Esophagus squamous epithelium (tissue), 4 donors: ENCODE measurements around the gene ZNF185.
"Not testable (repeated sequence)": the region's sequence is repeated elsewhere in the genome, so short reads cannot be mapped to it uniquely, and the experiment has no call there.

Experiments
- CTCF ChIP-seq, 6 experiments: fragments of 450-650 bp in 4 of 6; fragments of 200-600 bp in 2 of 6; sonication (generic) in 2 of 6; IDR thresholded peaks; one replicate each; pipeline ENCODE4 v1.5.1; 2016 to 2019; ENCODE audit warnings: antibody characterized with exemption in 6 of 6, mild to moderate bottlenecking in 4 of 6, moderate library complexity in 4 of 6
- POLR2A ChIP-seq, 4 donors: fragments of 450-650 bp; IDR thresholded peaks; one replicate each; pipeline ENCODE4 v1.6.1; 2017; ENCODE audit warnings: antibody characterized with exemption in 4 of 4, mild to moderate bottlenecking in 4 of 4, moderate library complexity in 3 of 4

GRCh38 chrX:152910018-152910417 lies 12.2 kb downstream of the ZNF185 start:
- TF ChIP-seq CTCF, POLR2A (IDR thresholded peaks at IDR 0.05): not testable (repeated sequence)
